Lung microvascular endothelial cell (primary cell): ENCODE results near the gene NFATC2. TPM values are rescaled to one million over a fixed set of nuclear protein-coding genes. Genes with fewer than 3 reads are reported as not detected.

Experiments used
- DNase-seq, 2 donors: peaks; one replicate each; pipeline versions ENCODE4 v3.0.0 to v3.0.0-alpha.2; 2010; ENCODE audit warnings: low read depth in 2 of 2
- total RNA-seq: library from RNA; depleted of rRNA; stranded (reverse); fragments of >200 nt; gene quantifications from 2 replicates; pipeline ENCODE4 v1.2.1, GENCODE V29; 2014

NFATC2 gene
- total RNA-seq, 1 donor from 2014 or later: 4.8 TPM

DNA sequence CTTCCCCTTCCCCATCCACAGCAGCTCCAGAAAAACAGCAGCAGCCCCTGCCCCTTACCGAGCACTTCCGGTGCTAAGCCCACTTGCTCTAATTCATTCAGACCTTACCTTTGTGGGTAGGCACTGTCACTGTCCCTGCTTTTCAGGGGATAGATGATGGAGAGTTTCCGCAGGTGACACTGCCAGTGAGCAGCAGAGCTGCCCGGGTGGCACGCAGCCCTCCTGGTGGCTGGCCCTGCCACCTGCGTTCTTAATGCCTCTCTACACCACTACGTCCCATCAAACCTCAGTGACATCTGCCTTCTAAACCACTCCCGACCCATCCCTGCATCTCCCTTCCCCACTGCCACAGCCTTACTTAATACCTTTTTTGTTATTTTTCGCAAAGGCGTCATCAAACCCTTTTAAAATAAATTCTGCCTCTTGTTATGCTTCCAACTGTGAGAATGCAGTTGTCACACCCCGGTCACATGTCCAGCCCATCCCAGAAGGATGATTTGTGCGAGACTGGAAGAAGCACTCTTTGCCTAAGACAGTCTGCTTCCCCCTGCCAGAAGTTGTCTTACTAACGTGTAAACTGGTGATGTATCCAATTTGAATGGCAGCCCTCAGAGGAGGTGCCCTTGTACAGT, 89.7 kb downstream of the NFATC2 start:
- no peak for DNase-seq

- DNase-seq: no peak
Observed at GRCh38 chr20:51452091-51452613, 90.4 kb downstream of the NFATC2 start.

GRCh38 chr20:51451484-51451883, 91.0 kb downstream of the NFATC2 start:
- DNase-seq: no peak

DNA sequence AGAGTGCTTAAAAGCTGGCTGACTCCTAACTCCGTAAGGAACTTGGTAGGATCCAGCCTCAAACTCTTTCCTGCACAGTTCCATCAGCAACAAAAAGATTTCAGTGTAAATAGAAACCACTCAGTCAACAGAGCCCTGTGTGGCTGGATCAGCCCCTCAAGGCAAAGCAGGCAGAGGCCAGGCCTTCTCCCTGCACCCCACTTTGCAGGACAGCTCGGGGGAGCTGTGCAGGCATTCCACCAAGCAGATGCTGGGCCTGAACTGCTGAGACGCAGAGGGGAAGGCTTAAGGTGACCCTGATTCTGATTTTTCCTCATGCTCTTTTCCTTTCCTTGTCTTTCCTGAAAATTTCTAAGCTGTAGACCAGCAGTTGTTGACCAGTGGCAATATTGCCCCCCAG, 91.5 kb downstream of the NFATC2 start:
- no peak for DNase-seq

DNA sequence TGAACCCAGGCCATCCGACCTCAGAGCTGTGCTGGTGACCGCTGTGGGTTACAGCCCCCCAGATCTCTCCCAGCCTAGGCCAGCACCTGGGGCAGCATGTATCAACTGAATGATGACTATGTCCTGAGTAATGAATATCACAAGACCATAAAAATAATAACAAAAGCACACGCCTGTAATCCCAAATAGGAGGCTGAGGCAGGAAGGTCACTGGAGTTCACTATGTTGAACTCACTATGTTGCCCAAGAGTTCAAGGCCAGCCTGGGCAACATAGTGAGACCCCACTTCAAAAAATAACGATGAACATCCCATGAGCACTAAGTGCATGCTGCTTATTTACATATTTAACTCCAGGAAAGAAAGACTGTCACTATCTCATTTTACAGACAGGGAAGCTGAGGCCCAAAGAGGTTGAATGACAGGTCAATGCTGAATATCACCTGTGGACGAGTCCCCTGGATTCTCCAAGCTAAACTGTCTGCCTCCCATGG, 92.3 kb downstream of the NFATC2 start:
- DNase-seq: peak in 1 of 2 donors; percentile 10

- DNase-seq: no peak
Observed at GRCh38 chr20:51449498-51450220, 92.9 kb downstream of the NFATC2 start.

- no peak for DNase-seq
Observed at GRCh38 chr20:51447765-51448148, 94.8 kb downstream of the NFATC2 start.

GRCh38 chr20:51447097-51447764, 95.3 kb downstream of the NFATC2 start:
- DNase-seq: peak; percentile 91 to 97

- DNase-seq: peak; percentile 79 to 93
Observed at GRCh38 chr20:51446656-51447055, 95.9 kb downstream of the NFATC2 start.

- DNase-seq: no peak
Observed at GRCh38 chr20:51446230-51446629, 96.3 kb downstream of the NFATC2 start.

GRCh38 chr20:51445591-51445990, 96.9 kb downstream of the NFATC2 start:
- DNase-seq: no peak

DNA sequence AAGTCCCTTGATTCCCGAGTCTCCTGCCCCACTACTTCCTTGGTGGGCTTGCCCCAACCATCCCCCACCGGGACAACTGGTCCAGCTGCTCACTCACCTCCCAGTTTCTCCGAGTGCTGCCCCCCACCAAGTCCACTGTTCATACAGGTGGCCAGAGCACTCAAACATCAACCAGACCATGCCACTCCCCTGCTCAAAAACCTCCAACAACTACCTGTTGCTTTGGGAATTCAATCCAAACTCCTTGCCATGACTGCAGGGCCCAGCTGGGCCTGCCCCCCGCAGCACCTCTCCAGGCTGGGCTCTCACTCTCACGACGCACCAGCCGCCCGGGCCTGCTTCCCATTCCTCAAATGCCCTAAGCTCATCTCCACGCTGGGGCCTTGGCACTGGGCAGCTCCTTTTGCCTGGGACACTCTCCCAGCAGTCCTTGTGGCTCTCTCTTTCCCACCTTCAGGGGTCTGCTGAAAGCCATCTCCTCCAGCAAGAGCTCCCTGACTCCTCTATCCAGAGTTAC, 97.5 kb downstream of the NFATC2 start:
- DNase-seq: no peak

- no peak for DNase-seq
Observed at GRCh38 chr20:51444467-51444866, 98.1 kb downstream of the NFATC2 start.

DNA sequence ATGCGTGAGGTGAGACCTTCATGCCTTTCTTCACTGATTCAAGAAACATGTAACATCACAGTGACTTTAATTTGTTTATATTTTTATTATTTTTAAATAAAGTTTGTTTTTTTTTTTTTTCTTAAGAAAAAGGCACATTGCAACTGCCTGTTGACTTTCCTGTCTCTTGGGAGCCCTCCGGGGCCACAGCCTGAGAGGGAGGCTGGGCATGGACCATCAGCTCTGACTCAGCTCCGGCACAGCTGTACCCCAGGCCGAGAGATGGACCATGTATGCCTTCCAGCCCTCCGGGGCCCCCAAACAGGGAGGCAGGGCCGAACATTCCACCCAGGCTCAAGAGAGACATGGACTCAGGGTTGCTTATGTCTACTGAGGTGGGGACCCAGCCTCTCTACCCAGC, 99.9 kb downstream of the NFATC2 start:
- no peak for DNase-seq

- no peak for DNase-seq
Observed at GRCh38 chr20:51440589-51440988, 101.9 kb downstream of the NFATC2 start.

- DNase-seq: no peak
Observed at GRCh38 chr20:51439160-51439689, 103.3 kb downstream of the NFATC2 start.

- no peak for DNase-seq
Observed at GRCh38 chr20:51438136-51438535, 104.4 kb downstream of the NFATC2 start.

- DNase-seq: no peak
Observed at GRCh38 chr20:51437182-51437924, 105.2 kb downstream of the NFATC2 start.

GRCh38 chr20:51434580-51435247, 107.8 kb downstream of the NFATC2 start:
- peak in 1 of 2 donors; percentile 52 for DNase-seq

- DNase-seq: no peak
Observed at GRCh38 chr20:51434026-51434425, 108.5 kb downstream of the NFATC2 start.

GRCh38 chr20:51432875-51433274, 109.6 kb downstream of the NFATC2 start:
- no peak for DNase-seq
